Fibroblast of lung (primary cell): ENCODE data around the gene TEX19. TPM values are rescaled to one million over a fixed set of nuclear protein-coding genes. Genes with fewer than 3 reads are reported as not detected.

Experiments used
- DNase-seq, 2 donors: peaks; one replicate each; pipeline versions ENCODE4 v3.0.0 to v3.0.0-alpha.2; 2010; ENCODE audit warnings: low read depth in 2 of 2
- H2AFZ ChIP-seq: 2 replicates; pipeline ENCODE4 v1.5.1; 2012; ENCODE audit warnings: low read length, control low read depth, inconsistent platforms
- H3K27ac ChIP-seq: 2 replicates; pipeline ENCODE4 v1.5.1; 2011; ENCODE audit warnings: low read length, control low read depth; ENCODE audit not compliant: insufficient read depth
- H3K27me3 ChIP-seq: 2 replicates; pipeline ENCODE4 v1.5.1; 2011; ENCODE audit warnings: mild to moderate bottlenecking, low read length; ENCODE audit not compliant: control insufficient read depth, insufficient read depth
- H3K36me3 ChIP-seq: 2 replicates; pipeline ENCODE4 v1.5.1; 2011; ENCODE audit warnings: low read length; ENCODE audit not compliant: control insufficient read depth, insufficient read depth
- H3K4me1 ChIP-seq: 2 replicates; pipeline ENCODE4 v1.5.1; 2011; ENCODE audit warnings: low read length; ENCODE audit not compliant: control insufficient read depth, insufficient read depth; ENCODE audit errors: extremely low read depth
- H3K4me2 ChIP-seq: 2 replicates; pipeline ENCODE4 v1.5.1; 2011; ENCODE audit warnings: low read length, control low read depth; ENCODE audit not compliant: insufficient read depth; ENCODE audit errors: extremely low read depth
- H3K4me3 ChIP-seq, 4 experiments: fragments of 200-600 bp in 1 of 4; sonication (generic) in 1 of 4; replicated peaks in 1 of 4; 2 replicates each; pipeline ENCODE4 v1.5.1; 2011 to 2016; ENCODE audit warnings: low read length in 4 of 4, low read depth in 3 of 4, mild to moderate bottlenecking in 3 of 4, control low read depth in 2 of 4, inconsistent platforms in 1 of 4, mixed read lengths in 1 of 4; ENCODE audit not compliant: insufficient read depth in 1 of 4; ENCODE audit errors: control extremely low read depth in 1 of 4
- H3K79me2 ChIP-seq: 2 replicates; pipeline ENCODE4 v1.5.1; 2012; ENCODE audit warnings: mild to moderate bottlenecking, low read length, inconsistent platforms; ENCODE audit not compliant: control insufficient read depth, insufficient read depth
- H3K9ac ChIP-seq: 2 replicates; pipeline ENCODE4 v1.5.1; 2011; ENCODE audit warnings: mild to moderate bottlenecking, low read length, control low read depth; ENCODE audit not compliant: insufficient read depth
- H3K9me3 ChIP-seq: 2 replicates; pipeline ENCODE4 v1.5.1; 2012; ENCODE audit warnings: low read depth, low read length; ENCODE audit not compliant: control insufficient read depth, insufficient read depth
- H4K20me1 ChIP-seq: 2 replicates; pipeline ENCODE4 v1.5.1; 2011; ENCODE audit warnings: low read length; ENCODE audit not compliant: control insufficient read depth, insufficient read depth; ENCODE audit errors: extremely low read depth
- EZH2 ChIP-seq: IDR thresholded peaks from 2 replicates; pipeline ENCODE4 v1.5.1; 2012; ENCODE audit warnings: low read length, control low read depth, mild to moderate bottlenecking; ENCODE audit errors: missing control alignments
- polyA plus RNA-seq, 2 donors: library from polyadenylated mRNA; depleted of rRNA in 1 of 2; stranded (reverse) in 1 of 2; unstranded in 1 of 2; fragments of >200 nt; gene quantifications; 2 replicates each; pipeline ENCODE4 v1.2.1, GENCODE V29; 2011 to 2012; ENCODE audit warnings: missing spikeins in 1 of 2
- total RNA-seq: library from RNA; depleted of rRNA; stranded (reverse); fragments of >200 nt; gene quantifications from 2 replicates; pipeline ENCODE4 v1.2.1, GENCODE V29; 2014
- TF ChIP-seq, protein P1 (sequence below), 2 donors: IDR thresholded peaks in 1 of 2; conservative IDR thresholded peaks in 1 of 2; 1 replicate in 1 of 2; 2 replicates in 1 of 2; pipeline ENCODE4 v1.5.1; 2011 to 2012; ENCODE audit warnings: low read length in 2 of 2, control low read depth in 1 of 2, inconsistent platforms in 1 of 2, low read depth in 1 of 2, mild to moderate bottlenecking in 1 of 2

The TEX19 gene
- total and polyA plus RNA-seq, 2 donors (not counting 1 experiment from before 2014, with no cell fraction given) = 0.05 to 0.17 TPM

DNA sequence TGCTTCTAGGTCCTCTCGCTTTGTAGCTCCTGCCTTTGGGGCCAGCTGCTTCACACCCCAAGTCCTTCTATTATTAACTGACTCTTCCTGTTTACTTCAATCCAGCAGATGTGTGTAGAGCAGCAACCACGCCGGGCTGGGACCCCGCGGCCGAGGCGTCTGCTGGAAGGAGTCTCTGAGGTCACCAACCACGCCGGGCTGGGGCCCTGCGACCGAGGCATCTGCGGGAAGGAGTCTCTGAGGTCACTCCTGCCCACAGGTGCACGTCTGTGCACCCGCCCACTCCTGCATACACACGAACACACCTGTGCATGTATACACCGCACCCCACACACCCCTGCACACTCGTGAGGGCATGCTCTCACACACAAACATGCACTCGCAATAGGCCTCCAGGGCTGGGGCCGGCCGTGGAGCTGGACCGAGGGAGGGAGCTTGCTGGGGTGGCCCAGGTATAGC is 7.8 kb upstream of the TEX19 start:
- no peak overlapping the region for H3K4me2 ChIP-seq
- no peak overlapping the region for H2AFZ ChIP-seq
- H3K79me2 ChIP-seq = no peaks in the 10 kb centered on the region
- TF ChIP-seq, protein P1, sequence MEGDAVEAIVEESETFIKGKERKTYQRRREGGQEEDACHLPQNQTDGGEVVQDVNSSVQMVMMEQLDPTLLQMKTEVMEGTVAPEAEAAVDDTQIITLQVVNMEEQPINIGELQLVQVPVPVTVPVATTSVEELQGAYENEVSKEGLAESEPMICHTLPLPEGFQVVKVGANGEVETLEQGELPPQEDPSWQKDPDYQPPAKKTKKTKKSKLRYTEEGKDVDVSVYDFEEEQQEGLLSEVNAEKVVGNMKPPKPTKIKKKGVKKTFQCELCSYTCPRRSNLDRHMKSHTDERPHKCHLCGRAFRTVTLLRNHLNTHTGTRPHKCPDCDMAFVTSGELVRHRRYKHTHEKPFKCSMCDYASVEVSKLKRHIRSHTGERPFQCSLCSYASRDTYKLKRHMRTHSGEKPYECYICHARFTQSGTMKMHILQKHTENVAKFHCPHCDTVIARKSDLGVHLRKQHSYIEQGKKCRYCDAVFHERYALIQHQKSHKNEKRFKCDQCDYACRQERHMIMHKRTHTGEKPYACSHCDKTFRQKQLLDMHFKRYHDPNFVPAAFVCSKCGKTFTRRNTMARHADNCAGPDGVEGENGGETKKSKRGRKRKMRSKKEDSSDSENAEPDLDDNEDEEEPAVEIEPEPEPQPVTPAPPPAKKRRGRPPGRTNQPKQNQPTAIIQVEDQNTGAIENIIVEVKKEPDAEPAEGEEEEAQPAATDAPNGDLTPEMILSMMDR (conservative IDR thresholded peaks at IDR 0.05 in 1 of 2, IDR thresholded peaks at IDR 0.05 in 1 of 2; ENCODE audit: low read depth in 1 of 2, low read length in 2 of 2) = no peak
- no peak for TF ChIP-seq EZH2
- H3K4me1 ChIP-seq = peaks cover 5% of the 10 kb centered on the region
- no peaks in the 10 kb centered on the region for H4K20me1 ChIP-seq
- no peak for DNase-seq
- H3K27ac ChIP-seq = no peak overlapping the region
- no peak overlapping the region for H3K9ac ChIP-seq
- H3K4me3 ChIP-seq = no peak overlapping the region
- H3K36me3 ChIP-seq = no peaks in the 10 kb centered on the region
- H3K9me3 ChIP-seq = no peaks in the 10 kb centered on the region
- peaks cover 8% of the 10 kb centered on the region for H3K27me3 ChIP-seq

- H3K9ac ChIP-seq = no peak overlapping the region
- no peak for TF ChIP-seq EZH2
- TF ChIP-seq, protein P1 (conservative IDR thresholded peaks at IDR 0.05 in 1 of 2, IDR thresholded peaks at IDR 0.05 in 1 of 2; ENCODE audit: low read depth in 1 of 2, low read length in 2 of 2) = peak; percentile 81 to 90
- no peak overlapping the region for H3K4me3 ChIP-seq
- no peaks in the 10 kb centered on the region for H3K36me3 ChIP-seq
- peaks cover 5% of the 10 kb centered on the region for H3K4me1 ChIP-seq
- H3K27me3 ChIP-seq = peaks cover 9% of the 10 kb centered on the region
- H3K9me3 ChIP-seq = no peaks in the 10 kb centered on the region
- no peaks in the 10 kb centered on the region for H3K79me2 ChIP-seq
- no peaks in the 10 kb centered on the region for H4K20me1 ChIP-seq
- H3K4me2 ChIP-seq = no peak overlapping the region
- H3K27ac ChIP-seq = no peak overlapping the region
- peak; percentile 71 to 90 for DNase-seq
- no peak overlapping the region for H2AFZ ChIP-seq
Observed at GRCh38 chr17:82351713-82352488, 7.1 kb upstream of the TEX19 start.

DNA sequence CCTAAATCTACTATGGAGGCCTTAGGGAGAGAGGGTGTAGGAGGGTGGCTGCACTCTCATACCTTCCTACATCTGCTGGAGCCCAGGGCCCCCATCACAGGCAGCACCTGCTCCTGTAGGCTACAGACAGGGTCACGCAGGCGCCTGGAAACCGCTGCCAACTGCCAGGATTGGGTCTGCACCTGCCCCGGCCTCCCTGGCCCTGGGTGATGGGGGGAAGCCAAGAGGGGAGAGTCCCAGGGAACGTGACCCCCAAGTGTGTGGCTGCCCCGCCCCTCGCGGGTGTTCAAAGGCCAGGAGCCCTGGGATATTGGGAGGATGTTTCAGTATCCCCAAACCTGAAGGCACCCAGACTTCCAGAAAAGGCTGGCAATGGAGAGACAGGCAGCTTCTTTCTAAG is 5.6 kb upstream of the TEX19 start:
- DNase-seq = no peak
- Histone ChIP-seq H3K27me3 (peaks cover 15% of the 10 kb centered on the region), H3K27ac (no peak overlapping the region), H3K79me2 (no peaks in the 10 kb centered on the region), H2AFZ (no peak overlapping the region), H3K4me3 (no peak overlapping the region), H3K9me3 (no peaks in the 10 kb centered on the region), H3K36me3 (no peaks in the 10 kb centered on the region), H4K20me1 (no peaks in the 10 kb centered on the region), H3K4me2 (no peak overlapping the region), H3K4me1 (peaks cover 5% of the 10 kb centered on the region), H3K9ac (no peak overlapping the region)
- TF ChIP-seq, protein P1 (conservative IDR thresholded peaks at IDR 0.05 in 1 of 2, IDR thresholded peaks at IDR 0.05 in 1 of 2; ENCODE audit: low read depth in 1 of 2, low read length in 2 of 2) = no peak
- TF ChIP-seq EZH2 = no peak
